DND-41 (cell line): ENCODE results near the gene GPR31.
"Not testable (repeated sequence)": the region's sequence is repeated elsewhere in the genome, so short reads cannot be mapped to it uniquely, and the experiment has no call there.

Experiments
- ATAC-seq: fragments of 200-7000 bp; cut with Tn5 transposase; 3 replicates; pipeline ENCODE4 v1.9.1; 2021; ENCODE audit warnings: low read depth; ENCODE audit not compliant: insufficient read depth
- DNase-seq: peaks from one replicate; pipeline ENCODE4 v3.0.0-alpha.2; 2020
- H2AFZ ChIP-seq: 2 replicates; pipeline ENCODE4 v1.6.0; 2012; ENCODE audit warnings: low read depth, low read length
- H3K27ac ChIP-seq: 2 replicates; pipeline ENCODE4 v1.5.1; 2012; ENCODE audit warnings: low read length, inconsistent platforms
- H3K27me3 ChIP-seq: fragments of 200-600 bp; sonication (generic); 2 replicates; pipeline ENCODE4 v1.6.0; 2012; ENCODE audit warnings: low read length, mild to moderate bottlenecking, inconsistent platforms; ENCODE audit not compliant: insufficient read depth, poor library complexity
- H3K36me3 ChIP-seq: 2 replicates; pipeline ENCODE4 v1.5.1; 2012; ENCODE audit warnings: low read length, inconsistent platforms; ENCODE audit not compliant: insufficient read depth
- H3K4me1 ChIP-seq: 2 replicates; pipeline ENCODE4 v1.5.1; 2012; ENCODE audit warnings: mild to moderate bottlenecking, low read length; ENCODE audit not compliant: insufficient read depth
- H3K4me2 ChIP-seq: 2 replicates; pipeline ENCODE4 v1.6.0; 2012; ENCODE audit warnings: mild to moderate bottlenecking, moderate library complexity, low read length, inconsistent platforms; ENCODE audit not compliant: insufficient read depth
- H3K4me3 ChIP-seq, 2 experiments: fragments of 200-600 bp in 1 of 2; shearing (Covaris generic) in 1 of 2; 2 replicates each; pipeline ENCODE4 v1.5.1; 2012 to 2016; ENCODE audit warnings: inconsistent platforms in 2 of 2, low read length in 2 of 2, mild to moderate bottlenecking in 2 of 2, low read depth in 1 of 2, moderate library complexity in 1 of 2
- H3K79me2 ChIP-seq: 2 replicates; pipeline ENCODE4 v1.6.0; 2012; ENCODE audit warnings: low read length, inconsistent platforms; ENCODE audit not compliant: insufficient read depth
- H3K9ac ChIP-seq: 2 replicates; pipeline ENCODE4 v1.6.0; 2012; ENCODE audit warnings: low read depth, mild to moderate bottlenecking, inconsistent platforms, low read length, moderate library complexity
- H3K9me3 ChIP-seq: 2 replicates; pipeline ENCODE4 v1.5.1; 2012; ENCODE audit warnings: low read length, moderate library complexity, mild to moderate bottlenecking, inconsistent platforms; ENCODE audit not compliant: insufficient read depth, severe bottlenecking
- H4K20me1 ChIP-seq: 2 replicates; pipeline ENCODE4 v1.6.0; 2012; ENCODE audit warnings: low read length; ENCODE audit not compliant: insufficient read depth
- CTCF ChIP-seq: IDR thresholded peaks from 2 replicates; pipeline ENCODE4 v1.5.1; 2012; ENCODE audit warnings: borderline replicate concordance, low read length, moderate library complexity, mild to moderate bottlenecking; ENCODE audit not compliant: poor library complexity, severe bottlenecking; ENCODE audit errors: extremely low read depth
- EZH2 ChIP-seq: IDR thresholded peaks from 3 replicates; pipeline ENCODE4 v1.6.1; 2012; ENCODE audit warnings: borderline replicate concordance, low read depth, mild to moderate bottlenecking, moderate library complexity, low read length, inconsistent platforms; ENCODE audit not compliant: severe bottlenecking

Gene GPR31

GRCh38 chr6:167157863-167158262 is at the start of gene GPR31:
TSS of gene GPR31 (minus strand) at chr6:167157980. CDS start at chr6:167157831, 149 bp downstream.
- H3K36me3 ChIP-seq, result no peaks in the 10 kb centered on the region
- DNase-seq (no peak), ATAC-seq (no peak)
- no peak for TF ChIP-seq EZH2
- no peak for TF ChIP-seq CTCF
- no peaks in the 10 kb centered on the region; the same call in 1 of the 2 replicates for H4K20me1 ChIP-seq
- H3K4me2 ChIP-seq, result no peak within 1 kb of the TSS
- no peak within 1 kb of the TSS for H3K4me3 ChIP-seq
- H3K4me1 ChIP-seq, result no peaks in the 10 kb centered on the region
- no peak within 1 kb of the TSS for H3K9ac ChIP-seq
- no peak within 1 kb of the TSS for H2AFZ ChIP-seq
- no peaks in the 10 kb centered on the region for H3K79me2 ChIP-seq
- no peak within 1 kb of the TSS for H3K27ac ChIP-seq
- H3K9me3 ChIP-seq, result no peaks in the 10 kb centered on the region
- peaks cover 10% of the 10 kb centered on the region for H3K27me3 ChIP-seq

GRCh38 chr6:167207527-167207926 is 49.7 kb upstream of the GPR31 start:
- TF ChIP-seq CTCF, result no peak
- no peak for TF ChIP-seq EZH2
- Histone ChIP-seq H3K9me3 (no peaks in the 10 kb centered on the region), H2AFZ (no peak overlapping the region), H3K36me3 (no peaks in the 10 kb centered on the region), H3K27me3 (no peaks in the 10 kb centered on the region), H3K79me2 (no peaks in the 10 kb centered on the region), H3K4me2 (no peak overlapping the region), H3K4me3 (no peak overlapping the region), H3K9ac (no peak overlapping the region), H3K27ac (no peak overlapping the region), H4K20me1 (no peaks in the 10 kb centered on the region), H3K4me1 (no peaks in the 10 kb centered on the region)
- DNase-seq (no peak), ATAC-seq (no peak)

GRCh38 chr6:167205316-167205715 is 47.5 kb upstream of the GPR31 start:
- not testable (repeated sequence) for H3K4me3 ChIP-seq, H3K36me3 ChIP-seq, H3K4me1 ChIP-seq, H3K79me2 ChIP-seq, DNase-seq, H3K27me3 ChIP-seq, H2AFZ ChIP-seq, H3K27ac ChIP-seq, H3K9ac ChIP-seq, H4K20me1 ChIP-seq, ATAC-seq, H3K9me3 ChIP-seq, H3K4me2 ChIP-seq

- H3K4me3 ChIP-seq, H3K4me2 ChIP-seq, H3K36me3 ChIP-seq, H3K9me3 ChIP-seq, ATAC-seq, H3K9ac ChIP-seq, H3K4me1 ChIP-seq, H3K27ac ChIP-seq, H2AFZ ChIP-seq, H3K79me2 ChIP-seq, H4K20me1 ChIP-seq, H3K27me3 ChIP-seq, DNase-seq: not testable (repeated sequence)
These were observed 46.2 kb upstream of the GPR31 start for GRCh38 chr6:167204059-167204348.

GRCh38 chr6:167203261-167204058 is 45.7 kb upstream of the GPR31 start:
- ATAC-seq, H3K4me2 ChIP-seq: not testable (repeated sequence)

GRCh38 chr6:167202613-167203012 is 44.8 kb upstream of the GPR31 start:
- DNase-seq, H3K27ac ChIP-seq, H3K9me3 ChIP-seq, H3K4me2 ChIP-seq, H2AFZ ChIP-seq, H4K20me1 ChIP-seq, H3K4me1 ChIP-seq, H3K4me3 ChIP-seq, H3K27me3 ChIP-seq, H3K9ac ChIP-seq, H3K79me2 ChIP-seq, ATAC-seq, H3K36me3 ChIP-seq: not testable (repeated sequence)

More at GRCh38 chr6:167203261-167204058, 45.7 kb upstream of the GPR31 start:
- not testable (repeated sequence) for H3K79me2 ChIP-seq, DNase-seq, H3K4me3 ChIP-seq, H4K20me1 ChIP-seq, H3K4me1 ChIP-seq, H3K9ac ChIP-seq, H2AFZ ChIP-seq, H3K27ac ChIP-seq, H3K9me3 ChIP-seq, H3K36me3 ChIP-seq, H3K27me3 ChIP-seq
